Neural progenitor cell (in vitro differentiated cells): ENCODE results near the gene PTPRJ.

Experiments
- CTCF ChIP-seq: fragments of 200-600 bp; sonication (generic); IDR thresholded peaks from 2 replicates; pipeline ENCODE4 v1.5.1; 2017; ENCODE audit warnings: antibody characterized with exemption, mild to moderate bottlenecking
- EZH2 ChIP-seq: fragments of 200-600 bp; sonication (generic); IDR thresholded peaks from 2 replicates; pipeline ENCODE4 v1.6.1; 2017; ENCODE audit warnings: antibody characterized with exemption, mild to moderate bottlenecking, moderate library complexity

GRCh38 chr11:48054994-48055291, 74.6 kb downstream of the PTPRJ start:
- no peak for TF ChIP-seq CTCF
- no peak for TF ChIP-seq EZH2
